Heart left ventricle (tissue), 13 donors: Measurements from ENCODE around the gene VSIG2.

Source experiments
- POLR2A ChIP-seq, 2 donors: fragments of 450-650 bp; IDR thresholded peaks; one replicate each; pipeline ENCODE4 v1.6.1; 2017; ENCODE audit warnings: antibody characterized with exemption in 2 of 2, mild to moderate bottlenecking in 2 of 2, moderate library complexity in 2 of 2
- TF ChIP-seq, protein P1 (sequence below), 12 donors: fragments of 200-600 bp; sonication (generic) in 4 of 12; IDR thresholded peaks; one replicate each; pipeline versions ENCODE4 v1.5.0 to v1.8.0; 2018 to 2022; ENCODE audit warnings: antibody characterized with exemption in 12 of 12, mild to moderate bottlenecking in 5 of 12
- donor health status: ischemic (EF 13 %, LVEDD 7.1; RV severe dilation, severe dysfunction).
- donor health status: DM: no; HTN: yes; CAD: no.
- donor health status: DM: no; HTN: no; CAD: no.
- donor health status: ischemic (EF 25% LVEDD 6.9; RV normal size, moderate dysfunction).
- donor health status: ischemic (EF 25% LVEDD 5.7; RV mildly dilated, moderate dysfunction).
- donor health status: ischemic (EF 35%, LVEDD 5.7; RV mildly dilated, moderate dysfunction).
- donor health status: nonischemic (EF 11% LVEDD 7.7; RV severe dilation, severe dysfunction).
- donor health status: DM: yes; HTN: yes; CAD: no.
- donor health status: PGD.
- donor health status: ischemic (EF 29% LVEDD 5.4; RV normal size, mild dysfunction).
- donor health status: nonischemic (EF 23%, LVEDD 6.1; RV moderate dilation, normal function).

DNA sequence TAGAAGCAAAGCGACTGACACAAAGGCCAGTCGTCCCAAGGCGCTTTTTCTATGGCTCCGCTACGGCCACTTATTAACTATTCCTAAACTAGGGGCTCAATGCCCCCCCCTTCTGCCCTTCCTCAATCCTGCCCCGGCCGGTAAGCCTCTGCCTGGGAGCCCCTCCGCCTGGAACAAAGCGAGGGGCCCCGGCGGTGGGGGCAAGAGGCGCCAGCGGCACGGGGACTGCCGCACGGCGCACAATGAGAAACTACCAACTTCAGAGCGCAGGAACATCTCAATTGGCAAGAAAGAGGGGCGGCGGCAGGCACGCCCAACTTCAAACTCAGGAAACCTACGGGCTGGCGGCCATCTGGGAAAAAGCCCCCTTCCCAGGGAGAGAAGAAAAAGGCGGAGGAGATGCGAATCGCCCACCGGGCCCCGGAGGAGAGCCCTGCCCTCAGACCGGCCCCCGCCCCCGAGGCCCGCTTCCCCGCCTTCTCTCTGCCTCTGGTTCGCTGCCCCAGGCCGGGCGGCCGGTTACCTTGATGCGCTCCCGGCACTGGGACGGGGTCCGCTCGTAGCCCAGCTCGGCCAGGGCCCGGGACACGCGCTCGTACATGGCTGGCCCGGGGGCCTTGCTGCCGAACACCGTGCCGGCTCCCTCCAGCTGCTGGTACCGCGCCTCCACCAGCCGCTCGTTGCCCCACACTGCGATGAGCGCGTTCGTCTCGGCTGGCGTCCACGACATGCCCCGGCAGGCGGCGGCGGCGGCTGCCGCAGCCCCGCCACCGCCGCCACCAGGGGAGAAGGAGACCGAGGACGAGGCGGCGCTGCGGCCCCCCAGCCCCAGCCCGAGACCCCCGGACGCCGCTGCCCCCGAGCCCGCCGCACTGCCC, 47.5 kb upstream of the VSIG2 start:
- TF ChIP-seq, protein P1, sequence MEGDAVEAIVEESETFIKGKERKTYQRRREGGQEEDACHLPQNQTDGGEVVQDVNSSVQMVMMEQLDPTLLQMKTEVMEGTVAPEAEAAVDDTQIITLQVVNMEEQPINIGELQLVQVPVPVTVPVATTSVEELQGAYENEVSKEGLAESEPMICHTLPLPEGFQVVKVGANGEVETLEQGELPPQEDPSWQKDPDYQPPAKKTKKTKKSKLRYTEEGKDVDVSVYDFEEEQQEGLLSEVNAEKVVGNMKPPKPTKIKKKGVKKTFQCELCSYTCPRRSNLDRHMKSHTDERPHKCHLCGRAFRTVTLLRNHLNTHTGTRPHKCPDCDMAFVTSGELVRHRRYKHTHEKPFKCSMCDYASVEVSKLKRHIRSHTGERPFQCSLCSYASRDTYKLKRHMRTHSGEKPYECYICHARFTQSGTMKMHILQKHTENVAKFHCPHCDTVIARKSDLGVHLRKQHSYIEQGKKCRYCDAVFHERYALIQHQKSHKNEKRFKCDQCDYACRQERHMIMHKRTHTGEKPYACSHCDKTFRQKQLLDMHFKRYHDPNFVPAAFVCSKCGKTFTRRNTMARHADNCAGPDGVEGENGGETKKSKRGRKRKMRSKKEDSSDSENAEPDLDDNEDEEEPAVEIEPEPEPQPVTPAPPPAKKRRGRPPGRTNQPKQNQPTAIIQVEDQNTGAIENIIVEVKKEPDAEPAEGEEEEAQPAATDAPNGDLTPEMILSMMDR (IDR thresholded peaks at IDR 0.05), result no peak
- TF ChIP-seq POLR2A (IDR thresholded peaks at IDR 0.05), result no peak
